CD4-positive, alpha-beta T cell treated with Interleukin-15 for 1 hour (primary cell): ENCODE measurements around the gene HAUS1.
"Not testable (repeated sequence)": the region's sequence is repeated elsewhere in the genome, so short reads cannot be mapped to it uniquely, and the experiment has no call there.

Experiments
- DNase-seq: peaks from one replicate; pipeline ENCODE4 v3.0.0-alpha.2; 2020

HAUS1 gene

GRCh38 chr18:46096651-46097300, 7.4 kb upstream of the HAUS1 start:
- DNase-seq: no peak

DNA sequence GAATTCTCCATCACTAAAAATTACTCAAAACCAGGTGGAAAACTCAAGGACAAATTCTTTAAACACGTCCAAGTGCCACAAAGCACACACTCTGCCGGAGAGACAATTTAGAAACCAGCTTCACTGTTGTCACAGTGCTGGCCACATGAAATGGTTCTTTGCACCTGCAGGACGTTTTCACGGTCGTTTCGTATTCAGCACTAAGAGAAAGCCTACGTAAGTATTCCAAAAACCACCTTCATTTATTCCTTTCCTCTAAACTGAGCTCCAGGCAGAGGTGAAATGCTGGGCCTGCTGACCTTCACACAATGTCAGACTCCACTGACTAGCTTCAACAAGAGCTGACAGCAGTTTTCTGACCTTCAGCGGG, 6.8 kb upstream of the HAUS1 start:
- DNase-seq: no peak

GRCh38 chr18:46097801-46098615, 6.2 kb upstream of the HAUS1 start, which contains the start of gene ATP5F1A:
Gene ATP5F1A (minus strand): TSS chr18:46098296. CDS start chr18:46098231, 65 bp downstream.
- DNase-seq: peak; percentile 83

GRCh38 chr18:46098616-46098933, 5.6 kb upstream of the HAUS1 start:
- no peak for DNase-seq

DNA sequence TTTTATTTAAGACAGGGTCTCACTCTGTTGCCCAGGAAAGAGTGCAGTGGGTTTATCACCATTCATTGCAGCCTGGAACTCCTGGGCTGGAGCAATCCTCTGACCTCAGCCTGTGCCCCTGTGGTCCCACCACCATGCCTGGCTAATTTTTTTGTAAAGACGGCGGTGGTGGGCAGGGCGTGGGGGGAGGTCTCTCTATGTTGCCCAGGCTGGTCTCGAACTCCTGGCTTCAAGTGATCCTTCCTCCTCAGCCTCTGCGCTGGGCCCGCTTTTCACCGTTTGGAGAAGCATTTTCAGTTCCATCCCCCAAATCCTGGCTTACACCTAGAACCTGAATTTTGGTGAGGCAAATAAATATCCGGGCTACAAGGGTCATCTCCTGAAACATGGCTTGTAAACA, 4.7 kb upstream of the HAUS1 start:
- no peak for DNase-seq

GRCh38 chr18:46109386-46109785, 5.2 kb downstream of the HAUS1 start:
- no peak for DNase-seq

- no peak for DNase-seq
These were observed 6.2 kb downstream of the HAUS1 start for GRCh38 chr18:46110406-46110805.

DNA sequence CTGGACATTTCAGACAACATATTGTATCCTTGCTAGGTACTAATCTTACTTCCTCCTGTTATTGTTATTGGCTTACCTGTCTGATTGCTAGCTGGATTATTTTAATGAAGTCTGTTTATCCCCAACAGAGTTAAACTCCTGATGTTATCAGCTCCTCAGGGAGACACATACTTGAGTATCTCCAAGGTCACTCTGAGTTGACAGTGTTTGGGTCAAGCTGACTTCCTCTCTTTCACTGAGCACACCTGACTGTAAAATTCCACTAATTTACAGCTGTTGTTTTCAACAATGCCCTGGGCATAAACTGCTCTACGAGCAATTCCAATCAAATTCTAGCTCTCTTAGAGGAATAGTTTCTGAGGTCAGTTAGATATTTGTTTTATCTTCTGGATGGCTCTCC, 9.6 kb downstream of the HAUS1 start:
- no peak for DNase-seq

DNA sequence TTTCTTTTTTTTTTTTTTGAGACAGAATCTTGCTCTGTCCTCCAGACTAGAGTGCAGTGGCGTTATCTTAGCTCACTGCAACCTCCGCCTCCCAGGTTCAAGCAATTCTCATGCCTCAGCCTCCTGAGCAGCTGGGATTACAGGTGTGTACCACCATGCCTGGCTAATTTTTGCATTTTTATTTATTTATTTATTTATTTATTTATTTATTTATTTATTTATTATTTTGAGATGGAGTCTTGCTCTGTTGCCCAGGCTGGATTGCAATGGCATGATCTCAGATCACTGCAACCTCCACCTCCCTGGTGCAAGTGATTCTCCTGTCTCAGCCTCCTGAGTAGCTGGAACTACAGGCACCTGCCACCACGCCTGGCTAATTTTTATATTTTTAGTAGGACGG, 22.4 kb downstream of the HAUS1 start:
- DNase-seq: not testable (repeated sequence)

GRCh38 chr18:46130061-46130460, 25.9 kb downstream of the HAUS1 start:
- no peak for DNase-seq

- DNase-seq: not testable (repeated sequence)
These were observed 26.4 kb downstream of the HAUS1 start for GRCh38 chr18:46130549-46130948.

- DNase-seq: no peak
These were observed 29.3 kb downstream of the HAUS1 start for GRCh38 chr18:46133534-46133933.

DNA sequence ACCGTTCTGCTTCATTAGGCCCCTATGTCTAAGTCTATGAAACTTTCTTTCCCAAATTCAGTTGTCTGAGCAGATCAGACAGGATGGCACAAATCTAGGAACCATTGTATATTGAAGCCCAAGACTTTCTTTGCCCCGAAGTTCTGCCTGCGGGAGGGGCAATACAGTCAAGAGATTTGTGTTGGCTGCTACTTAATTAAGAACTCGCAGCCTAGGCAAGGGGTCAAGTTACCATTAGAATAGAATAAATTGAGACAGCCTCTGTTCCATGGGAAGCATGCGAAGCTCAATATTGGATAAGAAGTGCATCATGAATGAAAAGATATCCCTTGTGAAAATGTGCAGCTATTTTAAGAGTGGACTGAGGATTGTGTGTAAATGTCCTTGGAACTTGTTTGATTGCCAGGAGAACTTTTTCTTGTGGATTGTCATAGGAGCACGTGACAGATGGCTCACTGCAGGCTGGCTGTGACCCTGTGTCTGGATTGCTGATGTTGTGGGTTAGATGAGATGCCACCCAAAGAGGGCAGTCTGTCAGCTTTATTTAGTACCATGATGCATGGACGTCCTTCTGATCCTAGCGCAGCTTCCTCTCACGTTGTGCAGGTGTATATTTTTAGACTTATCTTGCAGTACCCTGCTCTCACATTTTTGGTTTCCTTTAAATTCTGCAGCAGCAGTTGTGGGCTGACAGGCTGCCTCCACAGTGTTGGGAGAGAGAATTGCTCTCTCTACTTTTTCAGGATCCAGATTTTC, 30.9 kb downstream of the HAUS1 start:
- DNase-seq: no peak

- DNase-seq: no peak
These were observed 36.0 kb downstream of the HAUS1 start for GRCh38 chr18:46140173-46140572.

GRCh38 chr18:46141199-46141598, 37.0 kb downstream of the HAUS1 start:
- no peak for DNase-seq

GRCh38 chr18:46148810-46149209, 44.6 kb downstream of the HAUS1 start:
- DNase-seq: no peak

DNA sequence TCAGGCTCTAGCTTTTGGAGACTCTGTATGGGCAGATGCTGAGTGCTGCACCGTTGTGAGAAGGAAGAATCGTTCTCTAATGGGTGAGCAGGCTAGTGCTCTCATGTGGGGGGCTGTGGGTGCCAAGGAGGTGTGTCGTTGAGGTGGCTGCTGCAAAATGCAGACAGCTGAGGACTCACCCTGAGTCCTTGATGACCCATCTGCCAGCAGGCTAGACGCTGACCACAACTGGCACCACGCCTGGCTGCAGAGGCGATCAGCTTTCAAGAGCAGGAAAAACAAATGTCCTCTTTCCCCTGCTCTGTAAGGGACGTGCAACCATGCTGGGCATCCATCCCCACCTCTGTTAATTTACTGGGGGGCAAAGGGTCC, 48.2 kb downstream of the HAUS1 start:
- no peak for DNase-seq

DNA sequence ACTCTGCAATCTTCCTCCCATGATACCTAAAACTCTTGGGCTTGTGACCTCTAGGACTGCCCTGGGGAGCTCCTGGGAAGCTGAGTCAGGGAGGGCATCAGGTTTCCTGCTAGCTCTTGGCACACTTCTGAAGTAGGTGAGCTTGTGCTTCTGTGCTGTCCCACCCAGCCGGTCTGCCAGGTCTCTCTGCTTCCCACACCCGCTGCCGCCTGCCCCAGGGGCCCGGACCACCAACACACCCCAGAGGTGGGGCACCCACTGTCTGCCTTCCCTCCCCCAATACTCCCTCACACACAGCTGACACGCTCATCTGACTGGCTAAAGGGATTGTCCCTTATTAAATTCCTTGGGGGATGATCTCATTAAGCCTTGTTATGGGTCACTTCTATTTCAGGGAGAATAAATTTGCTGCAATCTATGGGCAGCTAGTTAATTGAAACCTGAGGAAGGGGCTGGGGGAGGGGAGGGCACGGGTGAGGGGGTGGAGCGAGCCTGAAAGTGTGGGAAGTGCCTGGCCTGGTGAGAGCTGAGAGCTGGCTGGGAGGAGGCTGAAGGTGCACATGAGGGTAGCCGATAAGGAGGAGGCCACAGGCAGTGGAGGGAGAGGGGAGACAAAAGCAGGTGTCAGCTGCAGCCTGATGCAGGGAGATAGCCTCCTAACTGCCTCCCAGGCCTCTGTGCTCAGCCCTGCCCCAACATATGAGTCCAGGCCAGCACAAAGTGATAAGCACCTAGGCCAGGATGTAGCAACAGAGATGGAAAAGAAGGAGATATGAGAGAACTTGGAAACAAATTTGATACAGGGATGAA, 48.8 kb downstream of the HAUS1 start:
- no peak for DNase-seq

DNA sequence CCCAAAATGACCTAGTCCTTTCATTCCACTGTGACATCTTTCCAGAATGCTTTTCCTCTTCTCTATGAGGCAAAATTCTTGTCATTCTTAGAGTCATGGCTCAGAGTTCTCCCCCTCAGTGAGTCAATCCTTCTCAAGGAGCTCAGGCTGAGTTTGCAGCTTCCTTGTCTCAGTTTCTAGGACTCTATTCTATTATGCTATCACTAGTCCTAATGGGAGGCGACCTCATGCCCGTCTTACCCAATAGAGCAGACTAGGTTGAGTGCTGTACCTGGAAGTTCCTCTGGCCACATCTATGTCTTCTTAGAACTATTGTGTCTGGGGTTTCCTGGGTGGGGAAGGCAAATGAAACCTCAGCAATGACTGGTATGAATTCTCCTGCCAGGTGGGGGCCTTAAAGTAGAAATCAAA, 51.5 kb downstream of the HAUS1 start:
- peak; percentile 79 for DNase-seq

DNA sequence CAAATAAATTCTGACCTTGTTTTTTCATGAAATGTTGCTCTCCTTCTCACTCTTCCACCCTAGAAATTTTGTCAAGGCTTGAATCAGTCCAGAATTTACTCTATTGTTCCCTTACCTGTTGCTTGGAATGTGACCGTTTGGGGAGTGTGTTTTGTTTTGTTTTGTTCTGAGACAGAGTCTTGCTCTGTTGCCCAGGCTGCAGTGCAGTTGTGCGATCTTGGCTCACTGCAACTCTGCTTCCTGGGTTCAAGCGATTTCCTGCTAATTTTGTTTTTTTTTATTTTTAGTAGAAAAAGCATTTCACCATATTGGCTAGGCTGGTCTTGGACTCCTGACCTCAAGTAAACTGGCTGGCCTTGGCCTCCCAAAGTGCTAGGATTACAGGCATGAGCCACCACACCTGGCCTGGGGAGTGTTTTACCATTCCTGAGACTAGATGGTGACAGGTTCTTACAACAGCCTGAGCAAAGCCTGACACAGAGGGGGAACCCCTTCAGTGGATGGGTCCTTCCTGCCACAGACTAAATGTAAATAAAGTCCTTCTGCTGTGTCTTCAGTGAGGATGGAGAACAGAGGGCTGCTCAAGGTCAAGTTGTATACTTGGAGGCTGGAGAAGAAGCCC, 52.0 kb downstream of the HAUS1 start:
- no peak for DNase-seq

DNA sequence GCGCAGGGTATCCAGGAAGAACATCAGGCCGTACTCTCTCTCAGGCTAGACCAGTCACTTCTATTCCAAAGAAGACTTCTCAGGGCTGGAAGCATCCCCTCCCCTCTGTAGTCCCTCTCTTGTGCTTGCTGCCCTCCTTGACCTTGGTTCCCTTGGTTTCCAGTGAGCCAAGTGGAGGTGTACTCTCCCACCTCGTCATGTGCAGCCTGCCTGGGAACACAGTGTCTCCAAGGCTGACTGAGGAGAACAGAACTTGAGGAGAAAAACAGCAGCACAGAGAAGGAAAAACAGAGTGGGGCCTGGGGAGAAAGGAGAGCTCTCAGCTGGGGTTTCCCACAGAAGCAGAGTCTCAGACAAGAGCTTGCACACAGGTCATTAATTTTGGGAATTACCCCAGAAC, 52.7 kb downstream of the HAUS1 start:
- DNase-seq: no peak

DNA sequence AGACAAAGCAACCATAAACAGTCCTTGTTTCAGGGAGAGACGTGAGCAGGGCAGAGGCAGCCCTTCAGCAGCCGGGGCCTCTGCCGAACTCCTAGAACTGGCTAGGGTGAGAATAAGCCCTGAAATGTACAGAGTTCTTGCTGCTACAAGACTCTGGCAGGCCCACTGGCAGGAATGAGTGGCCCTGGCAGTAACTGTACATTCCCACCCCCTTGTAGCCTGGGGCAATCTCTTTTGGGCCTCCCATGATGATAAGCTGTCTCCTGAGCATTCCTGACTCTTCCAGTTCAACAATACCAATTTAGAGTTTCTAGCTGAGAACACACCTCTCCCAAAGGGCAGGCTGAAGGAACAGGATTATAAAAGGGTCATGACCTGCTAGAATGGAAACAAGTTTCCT, 54.3 kb downstream of the HAUS1 start:
- no peak for DNase-seq
